NCI-H748 treated with DMSO at 0.1 percent for 48 hours (cell line): ENCODE measurements around the gene TBC1D14.

Experiments
- DNase-seq: peaks from one replicate; lab custom pipeline; 2025; lab: John Stamatoyannopoulos, UW

The TBC1D14 gene

GRCh38 chr4:6929812-6930464 is 20.3 kb downstream of the TBC1D14 start:
- DNase-seq, result no peak

- no peak for DNase-seq
Observed at GRCh38 chr4:6932475-6932874, 22.8 kb downstream of the TBC1D14 start.

- DNase-seq, result no peak
Observed at GRCh38 chr4:6932918-6933317, 23.3 kb downstream of the TBC1D14 start.

- no peak for DNase-seq
Observed at GRCh38 chr4:6933691-6934430, 24.2 kb downstream of the TBC1D14 start.

GRCh38 chr4:6935965-6936364 is 26.3 kb downstream of the TBC1D14 start:
- no peak for DNase-seq

GRCh38 chr4:6937201-6937600 is 27.6 kb downstream of the TBC1D14 start:
- no peak for DNase-seq

- no peak for DNase-seq
Observed at GRCh38 chr4:6937754-6938153, 28.1 kb downstream of the TBC1D14 start.

GRCh38 chr4:6938237-6938636 is 28.6 kb downstream of the TBC1D14 start:
- no peak for DNase-seq

- DNase-seq, result no peak
Observed at GRCh38 chr4:6938647-6939271, 29.1 kb downstream of the TBC1D14 start.

GRCh38 chr4:6939761-6940743 is 30.4 kb downstream of the TBC1D14 start:
- DNase-seq, result no peak

GRCh38 chr4:6940744-6941137 is 31.1 kb downstream of the TBC1D14 start:
- DNase-seq, result no peak

GRCh38 chr4:6941796-6942195 is 32.2 kb downstream of the TBC1D14 start:
- no peak for DNase-seq

GRCh38 chr4:6942238-6942800 is 32.7 kb downstream of the TBC1D14 start:
- DNase-seq, result no peak

- DNase-seq, result no peak
Observed at GRCh38 chr4:6943012-6943884, 33.6 kb downstream of the TBC1D14 start.

- no peak for DNase-seq
Observed at GRCh38 chr4:6943885-6944225, 34.2 kb downstream of the TBC1D14 start.

GRCh38 chr4:6944301-6945051 is 34.9 kb downstream of the TBC1D14 start:
- DNase-seq, result no peak

GRCh38 chr4:6945052-6945409 is 35.4 kb downstream of the TBC1D14 start:
- DNase-seq, result no peak

GRCh38 chr4:6946497-6946896 is 36.9 kb downstream of the TBC1D14 start:
- DNase-seq, result no peak

- DNase-seq, result no peak
Observed at GRCh38 chr4:6948134-6948460, 38.5 kb downstream of the TBC1D14 start.

GRCh38 chr4:6951880-6952381 is 42.3 kb downstream of the TBC1D14 start:
- DNase-seq, result no peak
